Stimulated activated naive B cell treated with anti-CD40 and anti-IgM and Interleukin-4, amounts not matched to agents 10 μg/mL and 1 μg/mL and 100 μg/mL, for 72 hours (primary cell): ENCODE data around the gene ZNF689.
"Not testable (repeated sequence)": the region's sequence is repeated elsewhere in the genome, so short reads cannot be mapped to it uniquely, and the experiment has no call there.

Source experiments
- ATAC-seq, 2 donors: fragments of 150-1000 bp; cut with Tn5 transposase; replicated peaks; 2 replicates each; pipeline ENCODE4 v1.10.0; 2021; ENCODE audit warnings: moderate library complexity in 1 of 2
- DNase-seq: peaks from one replicate; pipeline ENCODE4 v3.0.0; 2021
- H3K27ac Mint-ChIP-seq: one replicate; pipeline ENCODE4 v1.8.0; 2022; ENCODE audit warnings: mild to moderate bottlenecking, mixed read lengths
- H3K27me3 Mint-ChIP-seq, 2 donors: one replicate each; pipeline ENCODE4 v1.8.0; 2022; ENCODE audit warnings: mixed read lengths in 2 of 2
- H3K36me3 Mint-ChIP-seq, 2 donors: one replicate each; pipeline ENCODE4 v1.8.0; 2022; ENCODE audit warnings: mixed read lengths in 2 of 2, mild to moderate bottlenecking in 1 of 2
- H3K4me1 Mint-ChIP-seq, 2 donors: one replicate each; pipeline ENCODE4 v1.8.0; 2022; ENCODE audit warnings: mixed read lengths in 2 of 2, mild to moderate bottlenecking in 1 of 2
- H3K4me3 Mint-ChIP-seq, 2 donors: one replicate each; pipeline ENCODE4 v1.8.0; 2022; ENCODE audit warnings: mild to moderate bottlenecking in 2 of 2, mixed read lengths in 2 of 2, moderate library complexity in 1 of 2
- H3K9me3 Mint-ChIP-seq, 2 donors: one replicate each; pipeline ENCODE4 v1.8.0; 2022; ENCODE audit warnings: mixed read lengths in 2 of 2, mild to moderate bottlenecking in 1 of 2

ZNF689 gene

DNA sequence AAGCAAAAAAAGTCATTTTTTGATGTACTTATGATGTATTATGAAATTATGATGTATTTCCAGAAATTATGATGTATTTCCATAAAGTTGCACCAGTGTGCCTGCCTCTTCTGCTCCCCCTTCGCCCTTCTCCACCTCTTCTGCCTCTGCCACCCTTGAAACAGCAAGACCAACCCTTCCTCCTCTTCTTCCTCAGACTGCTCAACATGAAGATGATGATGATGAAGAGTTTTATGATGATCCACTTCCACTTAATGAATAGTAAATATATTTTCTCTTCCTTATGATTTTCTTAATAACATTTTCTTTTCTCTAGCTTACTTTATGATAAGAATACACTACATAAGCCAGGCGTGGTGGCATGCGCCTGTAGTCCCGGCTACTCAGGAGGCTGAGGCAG lies 17.3 kb downstream of the ZNF689 start:
- H3K36me3 Mint-ChIP-seq = peaks cover 0 to 4% of the 10 kb centered on the region in 2 donors
- ATAC-seq (no peak), DNase-seq (no peak)
- peaks cover 0 to under 1% of the 10 kb centered on the region in 2 donors for H3K4me1 Mint-ChIP-seq
- no peak overlapping the region for H3K27ac Mint-ChIP-seq
- H3K27me3 Mint-ChIP-seq = no peaks in the 10 kb centered on the region
- no peak overlapping the region for H3K4me3 Mint-ChIP-seq
- H3K9me3 Mint-ChIP-seq = no peaks in the 10 kb centered on the region

DNA sequence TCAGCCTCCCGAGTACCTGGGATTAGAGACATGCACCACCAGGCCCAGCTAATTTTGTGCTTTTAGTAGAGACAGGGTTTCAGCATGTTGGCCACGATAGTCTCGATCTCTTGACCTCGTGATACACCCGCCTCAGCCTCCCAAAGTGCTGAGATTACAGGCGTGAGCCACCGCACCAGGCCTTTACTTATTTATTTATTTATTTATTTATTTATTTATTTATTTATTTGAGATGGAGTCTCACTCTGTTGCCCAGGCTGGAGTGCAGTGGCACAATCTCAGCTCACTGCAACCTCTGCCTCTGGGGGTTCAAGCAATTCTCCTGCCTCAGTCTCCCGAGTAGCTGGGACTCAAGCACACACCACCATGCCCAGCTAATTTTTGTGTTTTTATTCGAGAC lies 19.3 kb downstream of the ZNF689 start:
- not testable (repeated sequence) for H3K9me3 Mint-ChIP-seq, H3K36me3 Mint-ChIP-seq, H3K4me1 Mint-ChIP-seq, H3K27ac Mint-ChIP-seq, ATAC-seq, H3K4me3 Mint-ChIP-seq, H3K27me3 Mint-ChIP-seq, DNase-seq

DNA sequence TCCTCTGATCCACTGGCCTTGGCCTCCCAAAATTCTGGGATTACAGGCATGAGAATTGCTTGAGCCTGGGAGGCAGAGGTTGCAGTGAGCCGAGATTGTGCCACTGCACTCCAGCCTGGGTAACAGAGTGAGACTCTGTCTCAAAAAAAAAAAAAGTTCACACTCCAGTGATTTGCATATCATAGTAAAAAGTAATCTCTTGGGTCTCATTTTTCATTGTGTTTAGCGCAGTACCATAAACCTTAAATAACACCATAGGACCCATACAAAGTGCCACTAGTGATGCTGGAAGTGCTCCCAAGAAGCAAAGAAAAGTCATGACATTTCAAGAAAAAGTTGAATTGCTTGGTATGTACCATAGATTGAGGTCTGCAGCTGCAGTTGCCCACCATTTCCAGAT lies 20.6 kb downstream of the ZNF689 start:
- not testable (repeated sequence) for H3K27me3 Mint-ChIP-seq, DNase-seq, ATAC-seq, H3K27ac Mint-ChIP-seq, H3K4me3 Mint-ChIP-seq, H3K9me3 Mint-ChIP-seq, H3K36me3 Mint-ChIP-seq
- peaks cover 2 to 12% of the 10 kb centered on the region in 2 donors for H3K4me1 Mint-ChIP-seq

GRCh38 chr16:30588651-30589050 lies 21.5 kb downstream of the ZNF689 start:
- peaks cover 0 to 4% of the 10 kb centered on the region in 2 donors for H3K36me3 Mint-ChIP-seq
- ATAC-seq (no peak), DNase-seq (no peak)
- no peak overlapping the region for H3K4me3 Mint-ChIP-seq
- H3K4me1 Mint-ChIP-seq = peaks cover 2 to 18% of the 10 kb centered on the region in 2 donors
- H3K27ac Mint-ChIP-seq = no peak overlapping the region
- no peaks in the 10 kb centered on the region for H3K9me3 Mint-ChIP-seq
- H3K27me3 Mint-ChIP-seq = no peaks in the 10 kb centered on the region

DNA sequence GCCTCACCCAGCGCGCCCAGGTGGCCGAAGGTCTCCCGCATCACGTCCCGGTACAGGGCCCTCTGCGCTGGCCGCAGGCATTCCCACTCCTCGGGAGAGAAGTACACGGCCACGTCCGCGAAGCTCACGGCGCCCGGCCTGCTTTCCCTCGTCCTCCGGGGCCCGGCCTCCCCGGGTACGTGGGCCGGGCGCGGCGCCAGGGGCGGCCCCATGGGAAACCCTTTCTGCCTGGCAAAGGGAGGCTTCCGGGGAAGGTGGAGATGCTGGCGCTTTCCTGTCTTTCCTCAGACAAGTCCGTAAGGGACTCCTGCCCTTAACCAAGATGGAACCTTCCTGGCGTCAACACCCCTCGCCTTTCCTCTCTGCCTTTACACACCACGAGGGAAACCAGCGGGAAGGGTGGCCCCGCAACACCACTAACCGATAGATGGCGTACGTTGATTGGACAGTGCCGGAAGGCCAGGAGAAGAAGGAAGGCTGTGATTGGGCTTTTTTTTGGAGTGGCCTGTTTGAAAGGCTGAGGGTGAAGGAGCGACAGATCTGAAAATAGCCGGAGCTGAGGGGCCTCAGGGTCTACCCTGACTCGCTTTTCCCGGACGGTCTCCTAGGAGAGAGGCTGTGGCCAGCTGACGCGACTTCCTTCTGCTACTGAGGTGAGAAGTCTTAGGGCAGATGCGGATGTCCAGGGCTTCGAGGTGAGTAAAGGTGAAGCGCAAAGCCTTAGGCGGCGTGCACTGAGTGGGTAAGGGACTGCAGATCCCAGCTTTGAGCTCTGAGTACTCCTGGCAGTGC lies 24.6 kb downstream of the ZNF689 start, which contains the start of gene ZNF785:
TSS of gene ZNF785 (minus strand) at position 298 of the 792 bp plus-strand sequence. CDS start at position 212, 86 bp downstream.
- H3K9me3 Mint-ChIP-seq = no peaks in the 10 kb centered on the region
- H3K27me3 Mint-ChIP-seq = no peaks in the 10 kb centered on the region
- peaks cover 15 to 17% of the 10 kb centered on the region in 2 donors for H3K36me3 Mint-ChIP-seq
- peaks cover 7 to 33% of the 10 kb centered on the region in 2 donors for H3K4me1 Mint-ChIP-seq
- DNase-seq (peak; percentile 93), ATAC-seq (peak; percentile 98 to 99)
- H3K4me3 Mint-ChIP-seq = peak within 1 kb of the TSS; percentile 96 to 97
- H3K27ac Mint-ChIP-seq = peak within 1 kb of the TSS; percentile 97

DNA sequence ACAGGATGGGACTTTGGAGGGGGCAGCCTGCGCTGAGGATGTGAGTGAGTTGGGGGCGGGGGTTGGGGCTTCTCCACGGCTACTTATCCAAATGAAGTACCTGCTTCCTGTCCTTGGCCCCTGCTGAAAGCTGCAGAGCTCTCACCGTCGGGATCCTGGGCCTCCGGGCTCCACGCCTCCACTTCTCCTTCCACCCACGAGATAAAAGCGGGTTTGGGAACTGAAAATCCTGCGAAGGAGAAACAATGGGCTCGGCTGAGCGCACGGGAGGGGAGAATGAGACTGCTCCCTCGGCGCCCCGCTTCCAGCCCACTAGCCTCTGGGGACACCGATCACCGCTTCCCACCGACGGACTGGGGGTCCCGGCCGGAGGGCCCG lies 25.2 kb downstream of the ZNF689 start:
- Mint-ChIP-seq H3K9me3 (no peaks in the 10 kb centered on the region), H3K27me3 (no peaks in the 10 kb centered on the region), H3K27ac (peak overlapping the region; percentile 97), H3K4me3 (peak overlapping the region; percentile 96 to 97), H3K36me3 (peaks cover 15 to 17% of the 10 kb centered on the region in 2 donors), H3K4me1 (peaks cover 7 to 33% of the 10 kb centered on the region in 2 donors)
- ATAC-seq = peak; percentile 35 to 43
- DNase-seq = no peak

DNA sequence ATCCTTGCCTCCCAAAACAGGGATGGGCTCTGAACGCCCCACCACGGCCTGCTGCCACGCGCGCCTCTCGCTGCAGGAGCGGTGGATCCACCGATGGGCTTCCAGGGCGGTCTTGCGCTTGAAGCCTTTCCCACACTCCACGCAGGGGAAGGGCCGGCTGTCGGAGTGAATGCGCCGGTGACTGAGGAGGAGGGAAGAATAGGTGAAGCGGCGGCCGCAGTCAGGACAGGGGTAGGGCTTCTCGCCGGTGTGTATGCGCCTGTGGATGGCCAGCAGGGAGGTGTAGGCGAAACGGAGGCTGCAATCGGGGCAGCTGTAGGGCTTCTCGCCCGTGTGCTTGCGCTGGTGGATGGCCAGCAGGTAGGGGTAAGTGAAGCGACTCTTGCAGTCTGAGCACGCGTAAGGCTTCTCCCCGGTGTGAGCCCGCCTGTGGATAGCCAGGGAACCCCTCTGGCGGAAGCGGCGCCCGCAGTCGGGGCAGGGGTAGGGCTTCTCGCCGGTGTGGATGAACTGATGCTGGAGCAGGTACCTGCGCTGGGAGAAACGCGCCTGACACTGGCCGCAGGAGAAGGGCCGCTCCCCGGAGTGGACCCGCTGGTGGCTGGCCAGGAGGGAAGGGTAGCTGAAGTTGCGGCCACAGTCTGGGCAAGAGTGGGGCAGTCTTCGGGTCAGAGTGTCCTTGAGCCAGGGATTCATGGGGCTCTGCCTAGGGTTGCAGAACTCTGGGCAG lies 27.4 kb downstream of the ZNF689 start:
- Mint-ChIP-seq H3K27me3 (no peaks in the 10 kb centered on the region), H3K9me3 (no peaks in the 10 kb centered on the region), H3K4me1 (peaks cover 7 to 33% of the 10 kb centered on the region in 2 donors), H3K36me3 (peaks cover 13 to 17% of the 10 kb centered on the region in 2 donors), H3K27ac (peak overlapping the region; percentile 57), H3K4me3 (no peak overlapping the region)
- no peak for DNase-seq
- no peak for ATAC-seq

DNA sequence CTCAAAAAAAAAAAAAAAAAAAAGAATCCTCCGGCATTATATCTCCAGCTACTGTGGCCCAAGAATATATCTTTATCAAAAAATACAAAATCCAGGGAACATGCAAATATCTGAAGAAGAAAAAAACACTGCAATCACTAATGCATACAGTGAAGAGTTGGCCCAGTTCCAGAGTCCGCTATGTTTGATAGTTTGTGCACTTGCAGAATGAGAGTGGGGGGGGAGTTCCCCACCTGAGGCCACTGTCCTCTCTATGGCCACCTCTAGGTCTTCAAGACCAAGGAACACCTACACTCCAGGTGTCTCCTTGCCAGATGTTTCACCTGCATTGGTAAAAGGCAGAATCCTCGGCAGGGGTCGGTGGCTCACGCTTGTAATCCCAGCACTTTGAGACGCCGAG lies 28.7 kb downstream of the ZNF689 start:
- DNase-seq (no peak), ATAC-seq (no peak)
- no peak overlapping the region for H3K27ac Mint-ChIP-seq
- no peaks in the 10 kb centered on the region for H3K9me3 Mint-ChIP-seq
- no peaks in the 10 kb centered on the region for H3K27me3 Mint-ChIP-seq
- no peak overlapping the region for H3K4me3 Mint-ChIP-seq
- peaks cover 13 to 17% of the 10 kb centered on the region in 2 donors for H3K36me3 Mint-ChIP-seq
- peaks cover 7 to 33% of the 10 kb centered on the region in 2 donors for H3K4me1 Mint-ChIP-seq

GRCh38 chr16:30574678-30575077 lies 35.5 kb downstream of the ZNF689 start:
- H3K4me3 Mint-ChIP-seq = no peak overlapping the region
- peaks cover 8 to 10% of the 10 kb centered on the region in 2 donors for H3K4me1 Mint-ChIP-seq
- peak overlapping the region; percentile 22 for H3K27ac Mint-ChIP-seq
- DNase-seq = no peak
- no peaks in the 10 kb centered on the region for H3K9me3 Mint-ChIP-seq
- ATAC-seq = no peak
- H3K36me3 Mint-ChIP-seq = peaks cover 0 to 4% of the 10 kb centered on the region in 2 donors
- H3K27me3 Mint-ChIP-seq = no peaks in the 10 kb centered on the region

GRCh38 chr16:30571445-30572322 lies 38.5 kb downstream of the ZNF689 start, which contains the start of gene ZNF688:
Gene ZNF688, minus strand, starts transcription at chr16:30571714. Its CDS starts 85 bp downstream, at chr16:30571629.
- no peaks in the 10 kb centered on the region for H3K9me3 Mint-ChIP-seq

GRCh38 chr16:30570636-30571444 lies 39.3 kb downstream of the ZNF689 start:
- no peak for ATAC-seq
- DNase-seq = no peak
- no peaks in the 10 kb centered on the region for H3K27me3 Mint-ChIP-seq
- H3K27ac Mint-ChIP-seq = peak overlapping the region; percentile 97
- H3K36me3 Mint-ChIP-seq = peaks cover 0 to 4% of the 10 kb centered on the region in 2 donors
- H3K9me3 Mint-ChIP-seq = no peaks in the 10 kb centered on the region
- peak overlapping the region; percentile 90 to 96 for H3K4me3 Mint-ChIP-seq
- peaks cover 23 to 33% of the 10 kb centered on the region in 2 donors for H3K4me1 Mint-ChIP-seq

More at GRCh38 chr16:30571445-30572322, 38.5 kb downstream of the ZNF689 start, which contains the start of gene ZNF688:
- Mint-ChIP-seq H3K27me3 (no peaks in the 10 kb centered on the region), H3K36me3 (peaks cover 0 to 4% of the 10 kb centered on the region in 2 donors), H3K27ac (peak within 1 kb of the TSS; percentile 97), H3K4me3 (peak within 1 kb of the TSS; percentile 90 to 96), H3K4me1 (peaks cover 23 to 33% of the 10 kb centered on the region in 2 donors)
- DNase-seq (peak; percentile 92), ATAC-seq (peak; percentile 87 to 91)

DNA sequence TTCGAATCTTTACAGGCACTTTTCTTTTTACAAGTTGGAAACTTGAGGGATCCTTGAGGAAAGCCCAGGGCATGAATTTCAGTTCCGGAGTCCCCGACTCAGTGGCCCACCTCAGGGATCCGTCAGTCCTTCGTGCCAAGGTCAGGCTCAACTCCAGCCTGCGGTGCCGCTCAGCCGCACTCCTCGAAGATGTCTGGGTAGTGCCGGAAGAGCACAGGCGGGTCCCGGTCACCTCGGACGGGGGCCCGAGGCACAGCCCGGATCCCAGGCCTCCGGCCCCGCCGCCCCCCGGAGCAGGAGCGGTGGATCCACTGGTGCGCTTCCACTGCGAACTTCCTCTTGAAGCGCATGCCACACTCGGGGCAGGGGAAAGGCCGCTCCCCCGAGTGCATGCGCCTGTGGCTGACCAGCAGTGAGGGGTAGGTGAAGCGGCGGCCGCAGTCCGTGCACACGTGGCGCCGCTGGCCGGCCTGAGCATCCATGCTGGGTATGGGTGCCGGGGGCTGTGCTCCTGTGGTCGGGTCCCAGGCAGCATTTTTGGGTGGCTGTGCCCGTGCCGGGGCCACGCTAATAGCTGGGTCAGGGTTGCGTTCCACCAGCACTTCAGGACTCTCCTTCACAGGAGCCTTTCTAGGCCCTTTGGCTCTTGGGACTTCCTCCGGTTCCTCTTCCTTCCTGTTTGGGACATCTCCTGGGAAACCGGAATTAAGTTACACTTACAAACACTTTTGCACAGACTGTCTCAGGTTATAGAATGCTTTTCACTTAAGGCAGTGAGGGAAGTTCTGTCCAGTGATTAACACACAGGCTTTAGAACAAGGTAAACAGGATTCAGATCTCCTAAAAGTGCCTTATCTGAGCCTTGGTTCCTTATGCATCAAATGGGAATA lies 40.2 kb downstream of the ZNF689 start:
- peaks cover 0 to 4% of the 10 kb centered on the region in 2 donors for H3K36me3 Mint-ChIP-seq
- no peak overlapping the region for H3K27ac Mint-ChIP-seq
- ATAC-seq (no peak), DNase-seq (no peak)
- H3K4me3 Mint-ChIP-seq = no peak overlapping the region
- H3K9me3 Mint-ChIP-seq = no peaks in the 10 kb centered on the region
- H3K4me1 Mint-ChIP-seq = peaks cover 23 to 33% of the 10 kb centered on the region in 2 donors
- no peaks in the 10 kb centered on the region for H3K27me3 Mint-ChIP-seq
